ENCODE data around the gene COPS3. TPM values are rescaled to one million over a fixed set of nuclear protein-coding genes. Genes with fewer than 3 reads are reported as not detected.
"Not testable (repeated sequence)": the region's sequence is repeated elsewhere in the genome, so short reads cannot be mapped to it uniquely, and the experiment has no call there.

Gene COPS3
- total and polyA plus RNA-seq, 7 donors = 99.8 to 164 (median 140) TPM

DNA sequence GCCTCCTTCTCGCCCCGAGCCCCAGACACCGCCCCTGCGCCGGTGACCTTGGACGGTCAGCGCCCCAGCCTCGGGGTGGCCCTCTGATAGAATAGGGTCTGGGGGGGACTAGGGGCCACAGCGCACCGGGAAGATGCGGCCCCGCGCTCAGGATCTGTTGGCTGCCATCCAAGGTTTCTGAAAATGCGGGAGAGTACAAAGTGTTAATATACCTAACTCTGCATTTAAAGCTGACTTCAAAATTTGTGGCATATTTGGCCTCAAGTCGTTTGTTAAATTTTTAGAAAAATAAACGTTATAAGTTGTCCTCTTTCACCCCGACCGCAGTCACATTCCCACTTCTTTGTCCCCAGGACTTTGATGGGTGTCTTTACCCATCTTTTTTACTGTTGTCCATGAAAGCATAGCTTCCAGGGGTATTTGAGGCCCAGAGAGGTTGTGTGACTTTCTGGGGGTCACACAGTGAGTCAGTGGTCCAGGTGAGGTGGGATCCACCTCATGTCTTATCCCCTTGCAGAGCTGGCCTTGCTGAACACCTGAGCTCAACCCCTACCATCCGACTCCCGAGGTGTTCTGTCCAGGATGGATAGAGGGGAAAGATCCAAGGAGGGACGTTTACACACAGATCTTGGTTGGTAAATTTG is 22.9 kb upstream of the COPS3 start:
- TF ChIP-seq, protein P1, sequence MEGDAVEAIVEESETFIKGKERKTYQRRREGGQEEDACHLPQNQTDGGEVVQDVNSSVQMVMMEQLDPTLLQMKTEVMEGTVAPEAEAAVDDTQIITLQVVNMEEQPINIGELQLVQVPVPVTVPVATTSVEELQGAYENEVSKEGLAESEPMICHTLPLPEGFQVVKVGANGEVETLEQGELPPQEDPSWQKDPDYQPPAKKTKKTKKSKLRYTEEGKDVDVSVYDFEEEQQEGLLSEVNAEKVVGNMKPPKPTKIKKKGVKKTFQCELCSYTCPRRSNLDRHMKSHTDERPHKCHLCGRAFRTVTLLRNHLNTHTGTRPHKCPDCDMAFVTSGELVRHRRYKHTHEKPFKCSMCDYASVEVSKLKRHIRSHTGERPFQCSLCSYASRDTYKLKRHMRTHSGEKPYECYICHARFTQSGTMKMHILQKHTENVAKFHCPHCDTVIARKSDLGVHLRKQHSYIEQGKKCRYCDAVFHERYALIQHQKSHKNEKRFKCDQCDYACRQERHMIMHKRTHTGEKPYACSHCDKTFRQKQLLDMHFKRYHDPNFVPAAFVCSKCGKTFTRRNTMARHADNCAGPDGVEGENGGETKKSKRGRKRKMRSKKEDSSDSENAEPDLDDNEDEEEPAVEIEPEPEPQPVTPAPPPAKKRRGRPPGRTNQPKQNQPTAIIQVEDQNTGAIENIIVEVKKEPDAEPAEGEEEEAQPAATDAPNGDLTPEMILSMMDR (IDR thresholded peaks at IDR 0.05) = no peak
- H3K27ac ChIP-seq = peak overlapping the region; percentile 70
- H3K36me3 ChIP-seq (ENCODE audit: insufficient read depth in 1 of 2, low read depth in 1 of 2) = peaks cover 0 to 7% of the 10 kb centered on the region in 2 donors
- WGBS, 3 donors = 18 to 25% (median 20%) methylated on average over 20 to 21 of the region's 21 CpGs
- no peak for ATAC-seq
- peak overlapping the region; percentile 72 for H3K4me3 ChIP-seq
- no peak for DNase-seq
- no peaks in the 10 kb centered on the region for H3K9me3 ChIP-seq
- peaks cover 3% of the 10 kb centered on the region for H3K4me1 ChIP-seq
- H3K27me3 ChIP-seq (ENCODE audit: insufficient read depth in 3 of 3, low read length in 2 of 3) = peaks cover 0 to 2% (median 0%) of the 10 kb centered on the region in 3 donors
- intact Hi-C loops (cut with DNase I) = no loop called here

DNA sequence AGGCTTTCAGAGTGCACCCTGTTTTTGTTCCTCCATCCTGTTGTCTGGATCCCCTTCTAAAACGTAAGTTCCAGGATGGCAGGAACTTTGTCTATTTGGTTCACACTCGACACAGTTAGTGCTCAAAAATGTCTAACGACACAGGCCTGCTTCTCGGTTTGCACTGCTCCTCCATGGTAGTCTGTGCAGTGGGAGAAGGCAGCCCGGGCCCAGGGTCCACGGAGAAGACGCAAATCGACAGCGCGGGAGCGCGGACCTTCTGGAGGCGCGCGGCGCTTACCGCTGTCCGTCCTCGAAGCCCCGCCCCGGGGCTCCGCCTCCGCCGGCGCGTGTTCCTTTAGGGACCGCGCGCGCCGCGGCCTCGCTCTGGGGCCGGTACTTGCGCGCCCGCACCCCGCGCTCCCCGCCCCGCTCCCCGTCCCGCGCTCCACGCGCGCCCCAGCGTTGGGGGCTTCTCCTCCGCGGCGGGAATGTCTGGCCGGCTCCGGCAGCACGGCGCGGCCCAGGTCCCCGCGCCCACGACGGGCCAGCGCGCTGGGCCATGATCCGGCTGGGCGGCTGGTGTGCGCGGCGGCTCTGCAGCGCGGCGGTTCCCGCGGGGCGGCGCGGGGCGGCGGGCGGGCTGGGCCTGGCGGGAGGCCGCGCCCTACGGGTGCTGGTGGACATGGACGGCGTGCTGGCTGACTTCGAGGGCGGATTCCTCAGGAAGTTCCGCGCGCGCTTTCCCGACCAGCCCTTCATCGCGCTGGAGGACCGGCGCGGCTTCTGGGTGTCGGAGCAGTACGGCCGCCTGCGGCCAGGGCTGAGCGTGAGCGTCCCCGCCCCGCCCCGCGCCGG is 22.2 kb upstream of the COPS3 start, which contains the start of gene NT5M:
TSS of gene NT5M (plus strand) at position 364 of the 837 bp plus-strand sequence. CDS start at position 542, 178 bp downstream.
- WGBS, 3 donors = 0 to 1% (median 1%) methylated on average over 47 to 107 of the region's 107 CpGs
- peak; percentile 78 to 82 for DNase-seq
- H3K27ac ChIP-seq = peak within 1 kb of the TSS; percentile 70

DNA sequence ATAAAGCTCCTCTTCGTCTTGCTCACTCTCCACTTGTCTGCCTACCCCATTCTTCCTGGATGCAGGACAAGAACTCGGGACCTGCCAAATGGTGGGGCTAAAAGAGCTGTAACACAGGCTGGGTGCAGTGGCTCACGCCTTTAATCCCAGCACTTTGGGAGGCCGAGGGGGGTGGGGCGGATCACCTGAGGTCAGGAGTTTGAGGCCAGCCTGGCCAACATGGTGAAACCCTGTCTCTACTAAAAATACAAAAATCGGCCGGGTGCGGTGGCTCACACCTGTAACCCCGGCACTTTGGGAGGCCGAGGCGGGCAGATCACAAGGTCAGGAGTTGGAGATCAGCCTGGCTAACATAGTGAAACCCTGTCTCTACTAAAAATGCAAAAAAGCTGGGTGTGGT is 20.6 kb upstream of the COPS3 start:
- H3K36me3 ChIP-seq (ENCODE audit: insufficient read depth in 1 of 2, low read depth in 1 of 2); H3K27me3 ChIP-seq (ENCODE audit: insufficient read depth in 3 of 3, low read length in 2 of 3); H3K4me1 ChIP-seq; H3K4me3 ChIP-seq; ATAC-seq; H3K9me3 ChIP-seq; H3K27ac ChIP-seq; intact Hi-C loops (cut with DNase I); DNase-seq: not testable (repeated sequence)
- 97% methylated on average over 11 of the region's 11 CpGs for WGBS, 3 donors

More for the DNA sequence above, 22.2 kb upstream of the COPS3 start, which contains the start of gene NT5M:
- Histone ChIP-seq H3K4me1 (peaks cover 3% of the 10 kb centered on the region), H3K4me3 (peak within 1 kb of the TSS; percentile 72), H3K27me3 (ENCODE audit: insufficient read depth in 3 of 3, low read length in 2 of 3) (peaks cover 0 to 2% (median 0%) of the 10 kb centered on the region in 3 donors), H3K36me3 (ENCODE audit: insufficient read depth in 1 of 2, low read depth in 1 of 2) (no peaks in the 10 kb centered on the region), H3K9me3 (no peaks in the 10 kb centered on the region)
- TF ChIP-seq, protein P1 (IDR thresholded peaks at IDR 0.05) = no peak
- peak; percentile 87 to 96 (median 90) for ATAC-seq
- intact Hi-C loops (cut with DNase I) = no loop called here

DNA sequence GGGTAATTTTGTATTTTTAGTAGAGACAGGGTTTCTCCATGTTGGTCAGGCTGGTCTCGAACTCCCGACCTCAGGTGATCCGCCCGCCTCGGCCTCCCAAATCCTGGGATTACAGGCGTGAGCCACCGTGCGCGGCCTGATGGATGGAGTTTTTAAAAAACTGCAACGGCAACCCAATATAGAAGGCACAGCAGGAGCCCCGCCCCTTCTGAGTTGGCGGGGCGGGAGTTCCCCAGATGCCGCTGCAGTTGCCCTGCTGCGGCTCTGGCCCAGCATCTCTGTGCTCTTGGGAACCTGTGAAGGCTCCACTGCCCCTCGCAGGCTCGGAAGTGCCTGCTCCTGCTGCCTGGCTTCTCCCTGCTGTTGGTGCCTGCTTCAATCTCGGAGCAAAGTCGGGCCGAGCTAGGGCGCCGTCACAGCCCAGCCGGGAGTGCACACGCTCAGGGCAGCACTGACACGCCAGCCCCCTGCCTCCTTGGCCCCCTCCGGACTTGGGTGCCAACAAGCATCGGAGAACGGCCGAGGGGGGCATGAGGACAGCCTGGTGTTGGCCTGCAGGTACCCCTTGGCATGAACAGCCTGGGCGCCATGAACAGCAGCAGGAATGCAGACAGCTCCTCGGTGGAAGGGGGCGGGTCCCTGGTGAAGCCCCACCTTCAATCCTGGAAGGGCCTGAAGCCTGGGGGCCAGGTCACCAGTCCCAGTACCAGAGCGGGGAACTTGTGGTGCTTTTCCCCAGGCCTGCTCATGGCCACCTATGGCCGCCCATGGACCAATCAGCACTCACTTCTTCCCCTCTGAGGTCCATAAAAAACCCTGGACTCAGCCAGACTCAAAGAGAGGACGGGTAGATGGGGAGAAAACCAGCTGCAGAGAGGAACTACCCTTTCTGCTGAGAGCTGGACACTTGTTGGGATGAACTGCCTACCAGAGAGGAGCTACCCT is 19.9 kb upstream of the COPS3 start:
- Histone ChIP-seq H3K4me1 (peaks cover 3% of the 10 kb centered on the region), H3K36me3 (ENCODE audit: insufficient read depth in 1 of 2, low read depth in 1 of 2) (no peaks in the 10 kb centered on the region), H3K27me3 (ENCODE audit: insufficient read depth in 3 of 3, low read length in 2 of 3) (peaks cover 0 to 2% (median 0%) of the 10 kb centered on the region in 3 donors), H3K9me3 (no peaks in the 10 kb centered on the region), H3K27ac (no peak overlapping the region), H3K4me3 (peak overlapping the region; percentile 54)
- TF ChIP-seq, protein P1 (IDR thresholded peaks at IDR 0.05) = no peak
- whole genome bisulfite sequencing, 3 donors = 16 to 19% (median 16%) methylated on average over 35 of the region's 35 CpGs
- peak in 1 of 2 donors; percentile 44 for DNase-seq
- intact Hi-C loops (cut with DNase I) = no loop called here
- peak in 1 of 4 donors; percentile 40 for ATAC-seq

Data from psoas muscle (tissue), 8 donors.